Astrocyte (in vitro differentiated cells and primary cell): ENCODE measurements around the gene RANBP1. TPM values are rescaled to one million over a fixed set of nuclear protein-coding genes. Genes with fewer than 3 reads are reported as not detected.
"Not testable (repeated sequence)": the region's sequence is repeated elsewhere in the genome, so short reads cannot be mapped to it uniquely, and the experiment has no call there.

ENCODE experiments used
- DNase-seq: peaks from one replicate; pipeline ENCODE4 v3.0.0-alpha.2; 2010; ENCODE audit warnings: low read depth
- FAIRE-seq: peaks from 2 replicates; lab custom pipeline; 2011; peaks lifted over from hg19 to GRCh38; lab: Jason Lieb, UNC
- H2AFZ ChIP-seq: 2 replicates; pipeline ENCODE4 v1.6.0; 2012; ENCODE audit warnings: low read depth, low read length, inconsistent platforms
- H3K27ac ChIP-seq: 2 replicates; pipeline ENCODE4 v1.5.1; 2011; ENCODE audit warnings: low read depth, low read length, inconsistent platforms
- H3K27me3 ChIP-seq: 2 replicates; pipeline ENCODE4 v1.6.0; 2011; ENCODE audit warnings: low read length, inconsistent platforms; ENCODE audit not compliant: insufficient read depth
- H3K36me3 ChIP-seq: 2 replicates; pipeline ENCODE4 v1.5.1; 2011; ENCODE audit warnings: low read length, inconsistent platforms; ENCODE audit not compliant: insufficient read depth
- H3K4me1 ChIP-seq: 2 replicates; pipeline ENCODE4 v1.5.1; 2011; ENCODE audit warnings: low read length, inconsistent platforms; ENCODE audit not compliant: insufficient read depth
- H3K4me2 ChIP-seq: 2 replicates; pipeline ENCODE4 v1.6.0; 2012; ENCODE audit warnings: low read length, inconsistent platforms
- H3K4me3 ChIP-seq: 2 replicates; pipeline ENCODE4 v1.5.1; 2011; ENCODE audit warnings: low read depth, mild to moderate bottlenecking, low read length, inconsistent platforms; ENCODE audit not compliant: insufficient read depth
- H3K79me2 ChIP-seq: 2 replicates; pipeline ENCODE4 v1.6.0; 2012; ENCODE audit warnings: mild to moderate bottlenecking, low read length, inconsistent platforms; ENCODE audit not compliant: insufficient read depth
- H3K9ac ChIP-seq: 2 replicates; pipeline ENCODE4 v1.6.0; 2012; ENCODE audit warnings: mild to moderate bottlenecking, low read length, inconsistent platforms
- H3K9me3 ChIP-seq: 2 replicates; pipeline ENCODE4 v1.5.1; 2012; ENCODE audit warnings: low read depth, mild to moderate bottlenecking, low read length, inconsistent platforms; ENCODE audit not compliant: insufficient read depth
- H4K20me1 ChIP-seq: 2 replicates; pipeline ENCODE4 v1.6.0; 2012; ENCODE audit warnings: low read length, inconsistent platforms; ENCODE audit not compliant: insufficient read depth
- H3K27ac Mint-ChIP-seq: one replicate; pipeline ENCODE4 v1.8.0; 2021; ENCODE audit warnings: mild to moderate bottlenecking, mixed read lengths; ENCODE audit not compliant: unreplicated experiment
- H3K27me3 Mint-ChIP-seq: one replicate; pipeline ENCODE4 v1.8.0; 2021; ENCODE audit warnings: low read depth, mixed read lengths; ENCODE audit not compliant: unreplicated experiment
- H3K36me3 Mint-ChIP-seq: one replicate; pipeline ENCODE4 v1.8.0; 2021; ENCODE audit warnings: low read depth, mixed read lengths; ENCODE audit not compliant: unreplicated experiment
- H3K4me1 Mint-ChIP-seq: one replicate; pipeline ENCODE4 v1.8.0; 2021; ENCODE audit warnings: low read depth, mixed read lengths; ENCODE audit not compliant: unreplicated experiment
- H3K4me3 Mint-ChIP-seq: one replicate; pipeline ENCODE4 v1.8.0; 2021; ENCODE audit warnings: mild to moderate bottlenecking, moderate library complexity, mixed read lengths; ENCODE audit not compliant: unreplicated experiment
- H3K9me3 Mint-ChIP-seq: one replicate; pipeline ENCODE4 v1.8.0; 2021; ENCODE audit warnings: mild to moderate bottlenecking, mixed read lengths; ENCODE audit not compliant: unreplicated experiment
- EZH2 ChIP-seq: IDR thresholded peaks from 2 replicates; pipeline ENCODE4 v1.6.1; 2012; ENCODE audit warnings: mild to moderate bottlenecking, low read length, inconsistent platforms; ENCODE audit not compliant: insufficient read depth
- total RNA-seq: library from RNA; stranded (reverse); gene quantifications from 2 replicates; pipeline ENCODE4 v1.2.1, GENCODE V29; 2021
- TF ChIP-seq, protein P1 (sequence below): IDR thresholded peaks from 2 replicates; pipeline ENCODE4 v1.5.1; 2011; ENCODE audit warnings: low read depth, mild to moderate bottlenecking, inconsistent platforms, low read length, moderate library complexity; ENCODE audit not compliant: insufficient read depth

Gene RANBP1
- total RNA-seq, 1 donor from 2014 or later: 164 TPM

DNA sequence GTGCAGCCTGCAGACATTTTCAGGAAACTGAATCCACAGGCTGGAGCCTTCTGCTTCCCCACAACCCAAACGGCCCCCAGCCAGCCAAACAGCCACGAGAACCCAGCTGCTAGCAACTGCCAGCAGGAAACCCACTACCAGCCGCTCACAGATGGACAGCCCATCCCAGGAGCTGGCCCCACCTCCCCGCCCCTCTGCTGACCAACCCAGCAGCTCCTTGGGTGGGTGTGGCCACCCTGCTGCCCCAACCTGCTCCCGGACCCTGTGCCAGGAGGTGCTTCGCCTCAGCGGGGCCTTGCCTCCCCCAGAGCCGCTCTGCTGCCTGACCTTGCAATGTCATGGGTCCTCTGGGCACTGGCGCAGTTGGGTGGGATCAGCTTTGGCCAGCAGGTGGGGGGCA lies 43.2 kb downstream of the RANBP1 start:
- Histone ChIP-seq H3K9me3 (no peaks in the 10 kb centered on the region), H3K4me2 (no peak overlapping the region), H3K4me1 (no peaks in the 10 kb centered on the region), H3K9ac (no peak overlapping the region), H3K27ac (no peak overlapping the region), H3K27me3 (peaks cover 6% of the 10 kb centered on the region), H3K4me3 (no peak overlapping the region), H3K79me2 (no peaks in the 10 kb centered on the region), H3K36me3 (no peaks in the 10 kb centered on the region), H4K20me1 (no peaks in the 10 kb centered on the region), H2AFZ (no peak overlapping the region)
- Mint-ChIP-seq H3K4me3 (no peak overlapping the region), H3K27me3 (peaks cover 11% of the 10 kb centered on the region), H3K9me3 (no peaks in the 10 kb centered on the region), H3K36me3 (no peaks in the 10 kb centered on the region), H3K27ac (no peak overlapping the region), H3K4me1 (no peaks in the 10 kb centered on the region)
- no peak for TF ChIP-seq EZH2
- TF ChIP-seq, protein P1, sequence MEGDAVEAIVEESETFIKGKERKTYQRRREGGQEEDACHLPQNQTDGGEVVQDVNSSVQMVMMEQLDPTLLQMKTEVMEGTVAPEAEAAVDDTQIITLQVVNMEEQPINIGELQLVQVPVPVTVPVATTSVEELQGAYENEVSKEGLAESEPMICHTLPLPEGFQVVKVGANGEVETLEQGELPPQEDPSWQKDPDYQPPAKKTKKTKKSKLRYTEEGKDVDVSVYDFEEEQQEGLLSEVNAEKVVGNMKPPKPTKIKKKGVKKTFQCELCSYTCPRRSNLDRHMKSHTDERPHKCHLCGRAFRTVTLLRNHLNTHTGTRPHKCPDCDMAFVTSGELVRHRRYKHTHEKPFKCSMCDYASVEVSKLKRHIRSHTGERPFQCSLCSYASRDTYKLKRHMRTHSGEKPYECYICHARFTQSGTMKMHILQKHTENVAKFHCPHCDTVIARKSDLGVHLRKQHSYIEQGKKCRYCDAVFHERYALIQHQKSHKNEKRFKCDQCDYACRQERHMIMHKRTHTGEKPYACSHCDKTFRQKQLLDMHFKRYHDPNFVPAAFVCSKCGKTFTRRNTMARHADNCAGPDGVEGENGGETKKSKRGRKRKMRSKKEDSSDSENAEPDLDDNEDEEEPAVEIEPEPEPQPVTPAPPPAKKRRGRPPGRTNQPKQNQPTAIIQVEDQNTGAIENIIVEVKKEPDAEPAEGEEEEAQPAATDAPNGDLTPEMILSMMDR: no peak
- FAIRE-seq: no peak
- no peak for DNase-seq

DNA sequence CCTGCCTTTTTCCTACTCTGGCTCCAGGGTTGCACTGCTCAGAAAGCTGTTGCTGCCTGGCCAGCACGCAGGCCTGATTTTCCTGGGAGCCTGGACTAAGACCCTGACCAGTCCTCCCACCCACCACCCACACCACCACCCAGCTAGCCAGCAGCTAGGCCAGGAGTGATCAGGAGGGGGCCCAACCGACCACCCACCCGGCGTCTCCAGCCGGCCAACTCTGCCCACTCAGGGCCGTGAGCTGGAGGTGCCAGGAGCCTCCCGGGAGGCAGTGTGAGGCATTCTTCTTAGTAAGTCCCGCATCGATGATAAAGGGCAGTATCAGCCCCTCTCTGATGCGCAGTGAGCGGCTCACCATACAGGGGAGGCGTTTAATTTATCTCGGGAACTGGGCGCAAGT lies 43.6 kb downstream of the RANBP1 start:
- H4K20me1 ChIP-seq, H3K9ac ChIP-seq, H3K4me3 ChIP-seq, H3K4me1 ChIP-seq, H3K4me3 Mint-ChIP-seq, H3K36me3 ChIP-seq, H3K9me3 Mint-ChIP-seq, H3K36me3 Mint-ChIP-seq, DNase-seq, H3K9me3 ChIP-seq, H3K4me2 ChIP-seq, H3K27ac ChIP-seq, H3K27me3 ChIP-seq, H3K4me1 Mint-ChIP-seq, H3K27ac Mint-ChIP-seq, FAIRE-seq, H2AFZ ChIP-seq, H3K79me2 ChIP-seq: not testable (repeated sequence)
- H3K27me3 Mint-ChIP-seq: peaks cover 13% of the 10 kb centered on the region

DNA sequence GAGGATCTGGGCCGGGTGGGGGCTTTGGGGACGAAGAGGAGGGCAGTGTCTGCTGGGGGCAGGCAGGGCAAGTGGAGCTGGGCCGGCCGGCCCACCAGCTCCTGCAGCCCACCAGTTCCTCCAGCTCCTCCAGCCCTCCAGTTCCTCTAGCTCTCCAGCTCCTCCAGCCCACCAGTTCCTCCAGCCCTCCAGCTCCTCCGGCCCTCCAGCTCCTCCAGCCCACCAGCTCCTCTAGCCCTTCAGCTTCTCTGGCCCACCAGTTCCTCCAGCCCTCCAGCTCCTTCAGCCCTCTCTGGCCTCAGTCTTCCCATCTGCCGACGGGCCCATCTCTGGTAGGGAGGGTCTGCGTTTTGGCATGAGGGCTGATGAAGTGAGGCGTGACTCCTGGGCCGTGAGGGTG lies 44.1 kb downstream of the RANBP1 start:
- H3K9me3 ChIP-seq: no peaks in the 10 kb centered on the region
- H3K4me3 ChIP-seq: no peak overlapping the region
- no peak for TF ChIP-seq EZH2
- H4K20me1 ChIP-seq: no peaks in the 10 kb centered on the region
- Mint-ChIP-seq H3K4me1 (no peaks in the 10 kb centered on the region), H3K9me3 (no peaks in the 10 kb centered on the region), H3K36me3 (no peaks in the 10 kb centered on the region), H3K27me3 (peaks cover 13% of the 10 kb centered on the region), H3K27ac (no peak overlapping the region), H3K4me3 (no peak overlapping the region)
- H3K27me3 ChIP-seq: peaks cover 6% of the 10 kb centered on the region
- H3K79me2 ChIP-seq: no peaks in the 10 kb centered on the region
- no peaks in the 10 kb centered on the region for H3K4me1 ChIP-seq
- H2AFZ ChIP-seq: no peak overlapping the region
- FAIRE-seq: no peak
- H3K4me2 ChIP-seq: no peak overlapping the region
- no peak for DNase-seq
- H3K9ac ChIP-seq: no peak overlapping the region
- no peak overlapping the region for H3K27ac ChIP-seq
- no peaks in the 10 kb centered on the region for H3K36me3 ChIP-seq

GRCh38 chr22:20164863-20165262 lies 49.0 kb downstream of the RANBP1 start:
- no peaks in the 10 kb centered on the region for H3K9me3 ChIP-seq
- H3K27me3 ChIP-seq: peaks cover 6% of the 10 kb centered on the region
- no peak overlapping the region for H3K4me3 ChIP-seq
- H3K4me2 ChIP-seq: no peak overlapping the region
- no peaks in the 10 kb centered on the region for H3K36me3 ChIP-seq
- Mint-ChIP-seq H3K27me3 (peaks cover 19% of the 10 kb centered on the region), H3K27ac (no peak overlapping the region), H3K9me3 (no peaks in the 10 kb centered on the region), H3K4me1 (no peaks in the 10 kb centered on the region), H3K36me3 (no peaks in the 10 kb centered on the region), H3K4me3 (no peak overlapping the region)
- H3K79me2 ChIP-seq: no peaks in the 10 kb centered on the region
- no peak overlapping the region for H3K27ac ChIP-seq
- H3K9ac ChIP-seq: no peak overlapping the region
- H3K4me1 ChIP-seq: no peaks in the 10 kb centered on the region
- no peak for FAIRE-seq
- H2AFZ ChIP-seq: no peak overlapping the region
- no peaks in the 10 kb centered on the region for H4K20me1 ChIP-seq
- no peak for DNase-seq
- TF ChIP-seq, protein P1: no peak
- TF ChIP-seq EZH2: no peak
